ENCODE measurements around the gene MACROD1.

Gene MACROD1

GRCh38 chr11:64043545-64043944, 122.4 kb downstream of the MACROD1 start:
- H3K4me3 ChIP-seq (ENCODE audit: low read length): no peak overlapping the region
- no peak for TF ChIP-seq CTCF (conservative IDR thresholded peaks at IDR 0.05; ENCODE audit: low read length)
- no peak for DNase-seq (ENCODE audit: low read depth)

GRCh38 chr11:64042301-64042700, 123.6 kb downstream of the MACROD1 start:
- no peak overlapping the region for H3K4me3 ChIP-seq (ENCODE audit: low read length)
- DNase-seq (ENCODE audit: low read depth): no peak
- TF ChIP-seq CTCF (conservative IDR thresholded peaks at IDR 0.05; ENCODE audit: low read length): no peak

- TF ChIP-seq CTCF (conservative IDR thresholded peaks at IDR 0.05; ENCODE audit: low read length): no peak
- DNase-seq (ENCODE audit: low read depth): no peak
- H3K4me3 ChIP-seq (ENCODE audit: low read length): no peak overlapping the region
Measured at GRCh38 chr11:64041846-64042245, 124.1 kb downstream of the MACROD1 start.

GRCh38 chr11:64040684-64041322, 125.1 kb downstream of the MACROD1 start:
- peak; percentile 36 for TF ChIP-seq CTCF (conservative IDR thresholded peaks at IDR 0.05; ENCODE audit: low read length)
- DNase-seq (ENCODE audit: low read depth): no peak
- no peak overlapping the region for H3K4me3 ChIP-seq (ENCODE audit: low read length)

GRCh38 chr11:64039012-64039665, 126.8 kb downstream of the MACROD1 start:
- no peak overlapping the region for H3K4me3 ChIP-seq (ENCODE audit: low read length)
- DNase-seq (ENCODE audit: low read depth): no peak
- no peak for TF ChIP-seq CTCF (conservative IDR thresholded peaks at IDR 0.05; ENCODE audit: low read length)

GRCh38 chr11:64038500-64038899, 127.4 kb downstream of the MACROD1 start:
- DNase-seq (ENCODE audit: low read depth): no peak
- no peak overlapping the region for H3K4me3 ChIP-seq (ENCODE audit: low read length)
- TF ChIP-seq CTCF (conservative IDR thresholded peaks at IDR 0.05; ENCODE audit: low read length): no peak

GRCh38 chr11:64037027-64037634, 128.8 kb downstream of the MACROD1 start:
- no peak overlapping the region for H3K4me3 ChIP-seq (ENCODE audit: low read length)
- TF ChIP-seq CTCF (conservative IDR thresholded peaks at IDR 0.05; ENCODE audit: low read length): no peak
- no peak for DNase-seq (ENCODE audit: low read depth)
